Astrocyte (in vitro differentiated cells and primary cell): Measurements from ENCODE around the gene PYGO2.

Experiments
- EZH2 ChIP-seq: IDR thresholded peaks from 2 replicates; pipeline ENCODE4 v1.6.1; 2012; ENCODE audit warnings: mild to moderate bottlenecking, low read length, inconsistent platforms; ENCODE audit not compliant: insufficient read depth
- TF ChIP-seq, protein P1 (sequence below): IDR thresholded peaks from 2 replicates; pipeline ENCODE4 v1.5.1; 2011; ENCODE audit warnings: low read depth, mild to moderate bottlenecking, inconsistent platforms, low read length, moderate library complexity; ENCODE audit not compliant: insufficient read depth

DNA sequence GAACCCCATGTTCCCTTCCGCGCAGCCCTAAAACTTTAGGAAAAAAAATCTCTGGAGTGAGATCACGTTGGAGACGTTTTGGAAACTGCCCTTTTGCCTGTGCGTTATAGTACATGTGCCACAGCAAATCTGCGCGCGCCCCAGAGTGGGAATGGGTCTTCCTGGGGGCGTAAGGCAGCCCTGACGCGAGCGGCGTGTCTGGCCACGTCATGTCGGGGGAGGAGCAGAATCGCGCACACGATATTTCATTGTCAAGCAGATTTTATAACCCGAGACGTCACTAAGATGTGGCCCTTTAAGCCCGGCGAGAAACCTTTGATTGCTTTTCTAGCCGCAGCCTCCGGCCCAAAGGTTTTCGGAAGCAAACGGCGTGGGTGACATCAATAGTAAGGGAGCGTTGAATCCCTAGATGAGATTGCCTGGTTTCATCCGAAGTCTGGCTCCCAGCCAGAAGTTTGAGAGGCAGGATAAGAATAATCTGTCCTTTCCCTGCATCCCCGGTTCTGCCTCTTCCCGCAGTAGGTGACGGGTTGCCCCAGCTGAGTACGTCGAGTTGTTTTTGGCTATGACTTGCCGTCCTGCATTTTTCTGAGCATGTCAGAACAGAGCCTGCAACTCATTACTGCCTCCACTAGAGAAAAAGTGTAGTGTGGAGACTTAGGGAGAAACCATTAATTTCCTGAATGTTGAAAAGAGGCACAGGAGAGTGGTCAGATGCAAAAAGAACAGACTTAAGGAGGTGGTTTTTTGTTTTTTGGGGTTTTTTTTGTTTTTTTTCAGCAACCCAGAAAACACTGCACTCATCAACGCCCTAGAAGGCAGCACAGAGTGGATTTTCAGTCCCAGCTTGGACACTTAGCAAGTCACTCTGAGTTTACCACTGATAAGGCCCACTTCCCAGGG, 24.2 kb downstream of the PYGO2 start:
- TF ChIP-seq, protein P1, sequence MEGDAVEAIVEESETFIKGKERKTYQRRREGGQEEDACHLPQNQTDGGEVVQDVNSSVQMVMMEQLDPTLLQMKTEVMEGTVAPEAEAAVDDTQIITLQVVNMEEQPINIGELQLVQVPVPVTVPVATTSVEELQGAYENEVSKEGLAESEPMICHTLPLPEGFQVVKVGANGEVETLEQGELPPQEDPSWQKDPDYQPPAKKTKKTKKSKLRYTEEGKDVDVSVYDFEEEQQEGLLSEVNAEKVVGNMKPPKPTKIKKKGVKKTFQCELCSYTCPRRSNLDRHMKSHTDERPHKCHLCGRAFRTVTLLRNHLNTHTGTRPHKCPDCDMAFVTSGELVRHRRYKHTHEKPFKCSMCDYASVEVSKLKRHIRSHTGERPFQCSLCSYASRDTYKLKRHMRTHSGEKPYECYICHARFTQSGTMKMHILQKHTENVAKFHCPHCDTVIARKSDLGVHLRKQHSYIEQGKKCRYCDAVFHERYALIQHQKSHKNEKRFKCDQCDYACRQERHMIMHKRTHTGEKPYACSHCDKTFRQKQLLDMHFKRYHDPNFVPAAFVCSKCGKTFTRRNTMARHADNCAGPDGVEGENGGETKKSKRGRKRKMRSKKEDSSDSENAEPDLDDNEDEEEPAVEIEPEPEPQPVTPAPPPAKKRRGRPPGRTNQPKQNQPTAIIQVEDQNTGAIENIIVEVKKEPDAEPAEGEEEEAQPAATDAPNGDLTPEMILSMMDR: peak; percentile 32
- TF ChIP-seq EZH2: no peak
